LNCaP clone FGC (cell line): ENCODE results near the gene BCAP29.

Experiments used
- DNase-seq: peaks from one replicate; pipeline ENCODE4 v3.0.0-alpha.2; 2011; ENCODE audit warnings: low read depth
- H3K4me3 ChIP-seq: 2 replicates; pipeline ENCODE4 v1.5.1; 2011; ENCODE audit warnings: mild to moderate bottlenecking, low read depth, low read length, control low read depth
- TF ChIP-seq, protein P1 (sequence below): IDR thresholded peaks from 2 replicates; pipeline ENCODE4 v1.5.1; 2012; ENCODE audit warnings: mild to moderate bottlenecking; ENCODE audit not compliant: control insufficient read depth, insufficient read depth; ENCODE audit errors: extremely low read depth

The BCAP29 gene

DNA sequence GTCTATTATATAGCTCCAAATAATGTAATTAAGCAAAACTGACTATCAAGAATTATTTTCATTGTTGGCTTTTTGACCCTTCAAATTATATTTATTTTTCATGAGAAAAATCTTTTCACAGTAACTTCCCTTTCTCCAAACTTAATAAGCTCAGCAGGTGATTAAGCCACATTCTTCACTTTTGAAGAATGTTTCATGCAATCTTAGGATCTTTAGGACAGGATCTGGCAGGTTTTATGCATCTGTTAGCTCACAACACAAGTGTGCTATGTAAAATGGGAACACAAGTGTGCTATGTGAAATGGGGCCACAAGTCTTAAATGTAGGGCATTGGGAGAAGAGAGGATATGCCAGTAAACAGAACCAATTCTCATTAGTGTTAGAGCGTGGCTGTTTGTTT lies 26.3 kb downstream of the BCAP29 start:
- no peak for DNase-seq
- TF ChIP-seq, protein P1, sequence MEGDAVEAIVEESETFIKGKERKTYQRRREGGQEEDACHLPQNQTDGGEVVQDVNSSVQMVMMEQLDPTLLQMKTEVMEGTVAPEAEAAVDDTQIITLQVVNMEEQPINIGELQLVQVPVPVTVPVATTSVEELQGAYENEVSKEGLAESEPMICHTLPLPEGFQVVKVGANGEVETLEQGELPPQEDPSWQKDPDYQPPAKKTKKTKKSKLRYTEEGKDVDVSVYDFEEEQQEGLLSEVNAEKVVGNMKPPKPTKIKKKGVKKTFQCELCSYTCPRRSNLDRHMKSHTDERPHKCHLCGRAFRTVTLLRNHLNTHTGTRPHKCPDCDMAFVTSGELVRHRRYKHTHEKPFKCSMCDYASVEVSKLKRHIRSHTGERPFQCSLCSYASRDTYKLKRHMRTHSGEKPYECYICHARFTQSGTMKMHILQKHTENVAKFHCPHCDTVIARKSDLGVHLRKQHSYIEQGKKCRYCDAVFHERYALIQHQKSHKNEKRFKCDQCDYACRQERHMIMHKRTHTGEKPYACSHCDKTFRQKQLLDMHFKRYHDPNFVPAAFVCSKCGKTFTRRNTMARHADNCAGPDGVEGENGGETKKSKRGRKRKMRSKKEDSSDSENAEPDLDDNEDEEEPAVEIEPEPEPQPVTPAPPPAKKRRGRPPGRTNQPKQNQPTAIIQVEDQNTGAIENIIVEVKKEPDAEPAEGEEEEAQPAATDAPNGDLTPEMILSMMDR: no peak
- H3K4me3 ChIP-seq: no peak overlapping the region

DNA sequence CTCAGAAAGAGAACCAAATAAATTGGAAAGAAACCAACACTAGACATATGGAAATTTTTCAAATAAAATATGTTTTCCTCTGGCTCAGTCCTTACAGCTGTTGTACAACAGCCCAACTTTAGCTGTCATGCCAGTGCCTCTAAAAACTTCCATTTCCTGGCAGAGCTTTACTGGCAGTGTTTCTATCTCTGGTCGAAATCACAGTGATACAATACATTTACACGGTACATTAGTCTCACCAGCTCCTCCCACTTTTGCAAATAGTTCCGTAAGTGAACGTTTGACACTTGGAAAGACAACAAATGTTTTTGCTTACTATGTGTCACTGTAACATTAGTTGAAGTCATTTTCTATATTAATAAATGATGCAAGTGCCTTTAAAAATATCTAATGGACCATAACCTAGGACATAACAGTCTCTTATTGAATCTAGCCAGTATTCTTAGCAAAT lies 29.8 kb downstream of the BCAP29 start:
- H3K4me3 ChIP-seq: no peak overlapping the region
- TF ChIP-seq, protein P1: no peak
- DNase-seq: peak; percentile 79

DNA sequence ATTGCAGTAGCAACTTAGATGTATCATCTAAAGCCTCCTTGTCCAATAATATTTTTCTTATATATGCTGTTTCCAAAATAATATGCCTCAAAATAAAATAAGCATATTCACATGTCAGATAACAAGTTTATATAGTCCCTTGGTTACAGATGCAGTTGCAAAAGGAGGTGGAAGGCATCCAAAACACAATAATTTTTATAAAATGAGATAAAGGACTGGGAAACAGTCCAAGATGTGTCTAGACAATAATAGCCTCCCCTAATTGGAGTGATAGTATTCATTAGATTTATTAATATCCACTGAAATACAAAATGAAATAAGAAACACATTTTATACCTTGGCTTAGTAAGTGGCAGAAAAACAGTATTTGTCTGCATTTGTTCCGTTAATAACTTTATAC lies 30.3 kb downstream of the BCAP29 start:
- no peak overlapping the region for H3K4me3 ChIP-seq
- TF ChIP-seq, protein P1: no peak
- DNase-seq: no peak

DNA sequence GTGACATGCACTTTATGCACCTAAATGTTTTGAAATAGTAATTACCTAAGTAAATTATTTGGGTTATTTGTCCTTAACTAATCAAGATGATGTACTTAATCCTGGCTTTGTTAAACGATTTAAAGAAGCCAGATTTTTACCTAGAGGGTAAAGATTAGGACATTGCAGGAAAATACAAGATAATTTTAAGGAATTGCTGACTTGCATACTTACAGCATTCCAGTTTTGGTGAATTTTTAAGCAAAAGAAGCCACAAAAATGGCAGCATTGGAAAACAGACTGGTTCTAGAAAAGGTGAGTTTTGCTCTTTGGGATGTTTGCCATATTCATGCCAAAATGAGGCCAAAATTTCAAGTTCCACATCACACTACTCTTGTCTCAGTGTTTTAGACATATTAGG lies 33.4 kb downstream of the BCAP29 start:
- H3K4me3 ChIP-seq: no peak overlapping the region
- DNase-seq: no peak
- TF ChIP-seq, protein P1: no peak

DNA sequence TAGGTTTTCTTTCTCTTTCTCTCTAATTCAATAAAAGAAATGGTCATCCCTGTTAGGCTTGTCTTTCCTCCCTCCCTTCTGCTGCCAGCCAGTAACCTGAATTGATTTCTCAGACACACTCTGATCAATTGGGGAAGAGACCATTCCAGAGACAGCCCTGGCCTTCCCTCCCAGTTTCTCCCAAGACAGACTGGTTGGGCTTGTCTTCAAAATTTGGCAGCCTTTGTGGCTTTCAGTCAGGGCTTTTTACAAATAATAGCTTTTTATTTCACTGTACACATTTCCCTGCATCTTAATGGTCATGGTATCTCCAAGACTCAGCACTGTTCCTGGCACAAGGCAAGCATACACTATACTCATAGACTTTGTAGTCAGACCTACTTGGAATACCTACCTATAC lies 33.9 kb downstream of the BCAP29 start:
- TF ChIP-seq, protein P1: no peak
- DNase-seq: no peak
- H3K4me3 ChIP-seq: no peak overlapping the region

DNA sequence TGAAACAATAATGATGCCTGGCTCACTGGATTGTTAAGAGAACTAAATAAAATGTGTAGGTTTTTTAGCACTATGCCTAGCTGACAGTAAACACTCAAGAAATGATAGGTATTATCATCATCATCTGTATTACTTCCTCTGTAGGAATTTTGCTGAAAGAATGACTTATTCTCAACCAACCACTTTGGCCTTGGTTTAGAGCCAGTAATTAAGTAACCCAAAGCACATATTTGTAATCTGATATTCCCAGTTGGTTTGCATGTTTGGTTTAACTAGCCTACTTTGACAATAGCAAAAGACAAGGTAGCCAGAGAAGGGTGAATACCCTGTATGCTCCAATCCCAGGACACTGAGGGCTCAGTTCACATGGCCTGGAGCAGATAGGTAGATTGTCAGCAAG lies 34.4 kb downstream of the BCAP29 start:
- TF ChIP-seq, protein P1: no peak
- DNase-seq: no peak
- 0 out of 2 replicates have a peak overlapping the region, but pooled peaks have one; percentile 1 for H3K4me3 ChIP-seq

DNA sequence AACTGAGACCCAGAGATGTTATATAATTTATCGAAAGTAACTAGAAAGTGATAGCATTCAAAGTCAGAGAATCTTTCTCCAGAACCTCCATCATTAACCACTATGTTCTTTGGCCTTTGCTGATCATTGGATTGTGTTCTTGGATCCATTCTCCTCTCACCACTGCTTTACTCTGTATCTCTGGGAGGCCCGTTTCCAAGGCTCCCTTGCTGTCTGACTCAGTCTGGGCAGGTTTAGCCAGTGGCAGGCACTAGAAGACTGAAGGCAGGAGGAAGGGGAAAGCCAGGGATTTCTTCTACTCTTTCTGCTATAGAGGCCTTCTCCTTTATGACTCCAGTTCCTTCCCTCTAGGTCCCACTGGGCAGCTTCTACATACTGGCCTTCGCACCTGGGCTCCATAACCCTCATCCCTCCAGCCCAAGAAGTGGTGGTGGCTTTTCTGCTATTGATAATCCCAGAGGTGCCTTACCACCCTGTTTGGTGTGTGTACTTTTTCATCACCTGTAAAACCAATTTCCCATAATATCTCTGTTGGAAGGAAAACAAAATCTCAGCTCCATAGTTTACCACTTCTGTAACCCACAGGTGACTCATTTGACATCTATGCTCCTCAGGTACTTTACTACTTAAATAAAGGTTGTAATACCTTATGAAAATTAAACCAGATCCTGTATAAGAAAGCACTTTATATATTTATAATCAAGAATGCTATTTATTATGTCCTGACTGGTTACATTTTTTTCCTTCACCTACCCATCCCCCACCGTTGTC lies 36.0 kb downstream of the BCAP29 start:
- DNase-seq: no peak
- TF ChIP-seq, protein P1: no peak
- H3K4me3 ChIP-seq: no peak overlapping the region
